GM21367 (cell line): ENCODE results near the gene BRICD5.

Experiments
- ATAC-seq: cut with Tn5 transposase; IDR thresholded peaks from one replicate; pipeline ENCODE4 v1.9.1; 2021; ENCODE audit not compliant: unreplicated experiment

BRICD5 gene

DNA sequence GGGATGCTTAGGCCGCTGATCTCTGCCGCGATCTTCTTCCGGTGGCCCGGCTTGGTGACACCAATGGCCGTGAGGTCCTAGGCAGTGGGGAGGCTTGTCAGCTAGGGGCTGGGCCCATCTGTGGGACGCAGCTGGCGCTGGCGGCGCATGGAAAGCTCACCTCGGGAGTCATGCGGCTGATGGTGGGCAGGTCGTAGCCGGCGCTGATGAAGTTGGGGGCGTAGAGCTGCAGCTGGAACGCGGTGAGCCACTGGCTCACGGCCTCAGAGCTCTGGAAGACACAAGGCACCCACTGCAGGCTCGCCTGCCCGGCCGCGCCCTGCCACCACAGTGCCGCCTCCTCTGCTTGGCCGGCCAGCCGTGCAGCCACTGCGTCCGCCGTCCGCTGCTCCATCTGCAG, 27.0 kb downstream of the BRICD5 start:
- no peak for ATAC-seq

DNA sequence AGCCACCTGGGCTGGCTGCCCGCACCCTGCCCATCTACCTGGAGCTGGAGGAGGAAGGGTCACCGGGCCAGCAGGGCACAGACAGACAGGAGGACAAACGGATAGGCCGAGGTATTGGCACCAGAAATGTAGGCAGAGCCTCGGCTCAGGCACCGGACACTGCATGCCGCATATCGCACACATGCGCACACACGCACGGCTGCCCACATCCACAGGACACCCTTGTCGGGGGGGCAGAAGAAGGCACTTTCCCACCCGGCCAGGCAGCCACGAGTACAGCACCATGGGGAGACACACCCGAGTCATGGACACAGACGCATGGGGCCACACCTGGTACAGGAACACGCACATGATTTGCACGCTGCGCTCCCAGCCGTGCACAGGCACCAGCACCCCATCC, 28.7 kb downstream of the BRICD5 start:
- ATAC-seq = no peak

DNA sequence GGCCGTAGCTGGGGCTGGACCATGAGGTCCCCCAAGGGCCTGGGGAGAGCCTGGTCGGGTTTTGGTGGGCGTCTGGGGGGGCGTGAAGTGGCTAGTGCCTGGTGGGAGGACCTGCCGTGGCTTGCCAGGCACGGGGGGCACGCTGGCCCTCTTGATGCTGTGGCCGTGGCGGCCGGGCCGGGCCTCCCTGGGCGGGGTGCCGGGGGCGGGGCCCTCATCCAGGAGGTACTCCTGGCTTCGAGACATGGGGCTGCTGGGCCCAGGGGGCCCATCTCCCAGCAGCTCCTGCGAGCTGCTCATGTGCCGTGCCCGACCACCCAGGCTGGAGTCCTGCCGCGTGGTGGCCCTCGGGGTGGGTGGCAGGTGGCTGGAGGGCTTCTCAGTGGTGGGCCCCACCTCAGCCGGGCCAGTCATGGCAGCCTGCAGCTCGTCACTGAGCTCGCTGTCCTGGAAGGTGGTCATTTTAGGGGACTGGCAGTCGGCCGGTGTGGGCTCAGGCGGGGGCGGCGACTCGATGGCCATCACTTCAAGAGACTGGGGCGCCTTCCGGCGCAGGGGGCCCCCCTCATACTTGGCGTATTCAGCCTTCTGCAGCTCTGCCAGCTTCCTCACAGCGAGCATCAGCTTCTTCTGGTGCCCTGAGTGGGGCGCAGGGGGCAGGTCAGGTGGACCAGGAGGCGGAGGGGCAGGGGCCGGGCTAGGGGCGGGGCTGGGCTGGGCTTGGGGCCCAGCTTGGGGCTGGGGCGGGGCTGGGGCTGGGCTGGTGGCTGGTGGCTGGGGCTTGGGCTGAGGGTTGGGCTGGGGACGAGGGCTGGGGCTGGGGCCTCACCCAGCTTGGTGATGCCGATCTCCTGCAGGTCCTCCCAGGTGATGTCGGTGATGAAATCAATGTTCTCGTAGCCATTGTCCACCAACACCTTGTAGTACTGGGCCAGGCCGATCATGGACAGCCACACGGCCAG, 29.4 kb downstream of the BRICD5 start:
- no peak for ATAC-seq

DNA sequence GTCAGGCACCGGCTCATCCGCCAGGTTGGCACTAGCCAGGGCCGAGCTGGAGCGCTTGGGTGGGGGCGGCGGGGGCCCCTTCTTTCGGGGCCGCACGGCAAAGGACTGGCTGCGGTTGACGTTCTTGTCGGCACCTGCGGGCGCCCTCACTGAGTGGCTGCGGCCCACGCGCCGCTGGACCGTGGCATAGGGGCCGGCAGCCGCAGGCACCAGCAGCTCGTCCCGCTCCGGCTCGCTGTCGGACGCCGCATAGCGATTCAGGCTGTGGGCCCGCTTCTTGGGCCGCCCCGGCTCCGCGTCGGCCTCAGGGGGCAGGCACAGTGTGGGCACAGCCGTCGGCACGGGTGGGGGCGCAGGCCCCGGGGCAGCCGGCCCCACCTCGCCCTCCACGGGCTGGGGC, 30.2 kb downstream of the BRICD5 start:
- ATAC-seq = no peak

DNA sequence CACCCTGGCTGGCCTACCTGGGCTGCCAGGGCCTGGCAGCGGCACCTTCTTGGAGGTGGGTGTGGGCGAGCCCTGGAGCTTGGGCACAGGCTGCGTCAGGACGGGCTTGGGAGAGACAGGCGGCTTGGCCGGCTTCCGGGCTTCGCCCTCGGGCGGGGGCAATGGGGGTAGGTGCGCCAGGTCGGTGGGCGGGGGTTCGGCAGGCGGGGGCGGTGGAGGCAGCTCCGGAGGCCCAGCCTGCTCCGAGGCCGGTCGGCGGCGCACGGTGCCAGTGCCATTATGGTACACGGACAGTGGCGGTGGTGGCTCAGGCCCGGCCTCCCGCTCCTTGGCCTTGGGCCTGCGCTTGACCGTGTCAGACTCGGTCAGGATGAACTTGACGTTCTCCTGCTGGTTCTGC, 31.1 kb downstream of the BRICD5 start:
- no peak for ATAC-seq

DNA sequence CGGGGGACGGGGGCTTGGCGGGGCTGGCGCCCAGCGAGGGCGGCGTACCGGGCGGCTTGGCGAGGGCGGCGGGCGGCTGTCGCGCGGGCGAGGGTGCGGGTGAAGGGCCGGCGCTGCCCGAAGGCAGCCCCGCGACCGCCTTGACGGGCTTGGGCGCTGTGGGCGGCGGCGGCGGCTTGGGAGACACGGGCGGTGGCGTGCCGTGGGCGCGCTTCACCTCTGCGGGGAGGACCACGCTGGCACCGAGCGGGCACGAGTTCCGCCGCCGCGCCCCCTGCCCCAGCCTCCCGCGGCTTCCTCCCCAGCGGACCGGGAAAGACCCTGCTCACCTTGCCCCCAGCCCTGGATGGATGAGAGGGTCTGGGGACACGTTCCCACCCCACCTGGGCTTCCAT, 31.6 kb downstream of the BRICD5 start:
- no peak for ATAC-seq

GRCh38 chr16:2178321-2179106, 32.1 kb downstream of the BRICD5 start:
- ATAC-seq = no peak

DNA sequence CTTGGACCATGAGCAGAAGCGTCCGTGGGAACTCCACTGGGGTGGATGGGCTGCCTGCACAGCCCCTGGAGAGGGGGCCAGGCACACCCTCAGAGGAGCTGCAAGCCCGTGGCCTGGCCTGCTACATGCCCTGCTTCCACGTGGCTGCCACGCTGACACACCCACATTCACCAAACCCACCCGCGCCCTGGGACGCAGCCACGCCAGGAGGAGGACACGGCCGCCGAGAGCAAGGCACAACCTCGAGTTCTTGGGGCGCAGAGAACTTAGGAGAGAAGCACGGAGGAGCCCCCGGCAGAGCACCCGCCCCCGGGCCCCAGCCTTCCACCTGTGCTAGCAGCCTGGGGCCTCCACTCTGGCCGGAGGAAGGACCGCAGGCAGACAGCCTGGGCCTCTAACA, 33.1 kb downstream of the BRICD5 start:
- no peak for ATAC-seq

DNA sequence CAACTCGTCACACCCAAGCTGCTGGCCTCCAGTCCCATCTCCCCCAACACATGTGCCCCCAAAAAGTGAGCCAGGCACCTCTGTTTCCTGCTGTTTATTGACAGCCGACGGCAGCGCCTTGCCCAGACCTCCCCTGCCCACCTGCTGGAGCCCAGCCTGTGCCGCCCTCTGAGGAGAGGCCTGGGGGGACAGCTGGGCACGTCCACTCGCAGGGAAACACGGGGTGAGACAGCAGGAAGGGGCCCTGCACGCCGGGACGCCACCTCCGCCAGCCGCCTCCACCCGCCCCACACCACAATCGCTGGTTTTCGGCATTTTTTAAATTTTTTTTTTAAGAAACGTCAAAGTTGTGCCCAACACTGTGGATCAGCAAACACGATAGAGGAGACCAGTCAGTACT, 33.6 kb downstream of the BRICD5 start:
- no peak for ATAC-seq

GRCh38 chr16:2176047-2176446, 34.6 kb downstream of the BRICD5 start:
- ATAC-seq = no peak

DNA sequence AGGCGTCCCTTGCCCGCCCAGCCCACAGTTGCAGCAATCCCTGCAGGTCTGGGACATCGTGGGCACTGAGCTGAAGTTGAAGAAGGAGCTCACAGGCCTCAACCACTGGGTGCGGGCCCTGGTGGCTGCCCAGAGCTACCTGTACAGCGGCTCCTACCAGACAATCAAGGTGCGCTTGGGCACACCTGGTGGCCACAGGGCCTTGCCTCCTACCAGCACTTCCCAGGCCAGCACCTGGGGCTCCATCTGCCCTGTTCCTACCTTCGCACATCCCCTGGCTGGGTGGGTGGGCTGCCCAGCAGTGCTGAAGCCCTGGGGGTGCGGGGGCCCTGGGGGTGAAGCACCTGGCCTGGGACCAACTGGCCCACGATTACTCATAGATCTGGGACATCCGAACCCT, 35.2 kb downstream of the BRICD5 start:
- no peak for ATAC-seq

- no peak for ATAC-seq
Observed at GRCh38 chr16:2174396-2175131, 36.1 kb downstream of the BRICD5 start.

DNA sequence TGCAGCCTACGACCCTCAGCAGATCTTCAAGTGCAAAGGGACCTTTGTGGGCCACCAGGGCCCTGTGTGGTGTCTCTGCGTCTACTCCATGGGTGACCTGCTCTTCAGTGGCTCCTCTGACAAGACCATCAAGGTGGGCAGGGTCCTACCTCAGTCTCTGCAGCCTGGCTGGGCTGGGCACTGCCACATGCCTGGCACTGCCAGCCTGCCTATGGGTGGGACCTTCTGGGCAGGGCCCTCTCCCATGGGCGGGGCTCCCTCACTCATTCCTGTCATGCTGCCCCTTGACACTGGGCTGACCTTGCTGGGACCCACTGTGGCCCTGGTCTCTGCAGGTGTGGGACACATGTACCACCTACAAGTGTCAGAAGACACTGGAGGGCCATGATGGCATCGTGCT, 36.7 kb downstream of the BRICD5 start:
- ATAC-seq = no peak

- ATAC-seq = no peak
Observed at GRCh38 chr16:2173366-2173765, 37.3 kb downstream of the BRICD5 start.

DNA sequence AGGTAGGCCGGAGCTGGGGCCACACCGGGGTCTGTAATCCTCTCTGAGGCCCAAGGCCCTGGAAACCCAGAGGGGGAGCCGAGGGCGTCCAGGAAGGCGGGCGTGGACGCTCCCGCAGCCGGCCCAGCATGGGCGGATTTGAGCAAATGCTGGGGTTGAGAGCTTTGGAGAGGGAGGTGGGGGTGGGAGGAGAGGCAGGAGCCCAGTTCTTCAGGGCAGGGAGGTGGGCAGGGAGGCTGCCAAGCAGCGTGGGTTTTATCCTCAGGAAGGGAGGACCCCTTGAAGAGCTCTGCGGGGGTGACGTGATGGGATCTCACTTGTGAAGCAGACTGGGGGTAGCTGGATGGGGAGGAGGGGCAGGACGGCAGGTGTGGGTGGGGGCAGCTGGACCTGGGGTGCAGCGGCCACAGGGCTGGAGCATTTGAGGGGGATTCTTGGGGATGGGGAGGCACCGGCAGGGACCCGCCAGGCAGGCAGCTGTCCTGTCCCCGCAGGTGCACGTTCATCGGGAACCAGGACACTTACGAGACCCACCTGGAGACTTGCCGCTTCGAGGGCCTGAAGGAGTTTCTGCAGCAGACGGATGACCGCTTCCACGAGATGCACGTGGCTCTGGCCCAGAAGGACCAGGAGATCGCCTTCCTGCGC, 37.9 kb downstream of the BRICD5 start:
- no peak for ATAC-seq

DNA sequence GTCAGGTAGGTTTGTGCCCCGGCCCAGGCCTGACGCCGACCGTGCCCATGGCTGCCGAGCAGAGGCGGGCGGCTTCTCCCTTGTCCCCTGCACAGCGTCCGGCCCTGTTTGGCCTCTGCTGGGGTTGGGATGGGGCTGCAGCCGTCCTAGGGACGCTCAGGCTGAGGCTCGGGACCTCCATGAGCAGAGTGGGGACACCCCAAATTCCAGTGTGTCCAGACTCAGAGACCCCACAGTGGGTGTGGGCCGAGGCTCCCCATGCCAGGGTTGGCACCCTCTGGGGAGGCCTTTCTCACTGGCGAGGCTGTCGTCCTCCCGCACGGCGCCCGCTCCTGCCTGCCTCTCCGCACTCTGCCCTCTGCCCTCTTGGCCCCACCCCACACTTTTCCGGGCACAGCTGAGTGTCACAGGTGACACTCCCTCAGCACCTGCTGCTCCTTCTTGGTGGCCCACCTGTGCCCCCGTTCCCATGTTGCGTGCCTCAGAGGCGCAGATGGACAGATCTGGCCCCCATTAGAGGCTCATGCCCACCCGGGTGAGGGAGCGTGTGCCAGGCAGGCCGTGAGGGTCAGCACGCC, 39.0 kb downstream of the BRICD5 start:
- ATAC-seq = no peak

DNA sequence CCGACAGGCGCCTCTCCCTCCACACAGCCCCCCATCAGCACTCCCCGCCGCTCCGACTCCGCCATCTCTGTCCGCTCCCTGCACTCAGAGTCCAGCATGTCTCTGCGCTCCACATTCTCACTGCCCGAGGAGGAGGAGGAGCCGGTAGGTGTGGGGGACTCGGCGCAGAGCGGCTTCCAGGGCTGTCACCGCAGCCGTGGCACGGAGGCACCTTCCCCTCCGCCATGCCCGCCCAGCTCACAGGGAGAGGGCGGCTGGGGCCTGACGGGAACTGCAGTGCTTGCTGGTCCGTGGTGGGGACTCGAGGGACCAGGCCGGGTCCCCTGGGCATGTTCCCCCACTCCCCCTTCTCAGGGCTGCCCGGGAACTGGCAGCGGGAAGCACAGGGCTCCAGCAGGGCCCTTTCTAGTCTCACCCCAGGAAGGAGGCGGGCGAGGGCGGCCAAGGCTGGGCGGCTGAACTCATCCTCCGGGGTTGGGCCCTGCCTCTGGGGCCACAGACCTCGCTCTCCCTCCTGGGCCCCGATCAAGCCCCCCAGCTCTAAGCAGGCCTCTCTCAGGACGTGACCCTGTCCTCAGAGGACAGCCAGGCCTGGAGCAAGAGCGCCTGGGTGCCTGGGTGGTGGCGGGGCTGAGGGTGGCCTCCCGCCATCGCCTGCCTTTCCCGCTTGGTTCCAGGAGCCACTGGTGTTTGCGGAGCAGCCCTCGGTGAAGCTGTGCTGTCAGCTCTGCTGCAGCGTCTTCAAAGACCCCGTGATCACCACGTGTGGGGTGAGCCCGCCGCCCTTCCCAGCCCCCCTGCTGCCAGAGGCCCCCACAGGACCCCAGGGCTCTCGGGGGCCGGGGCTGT, 39.9 kb downstream of the BRICD5 start:
- no peak for ATAC-seq

- ATAC-seq = no peak
Observed at GRCh38 chr16:2170080-2170479, 40.6 kb downstream of the BRICD5 start.

GRCh38 chr16:2167068-2167638, 43.5 kb downstream of the BRICD5 start:
- ATAC-seq = no peak
